Psoas muscle (tissue), 8 donors: Measurements from ENCODE around the gene SLC8A2. TPM values are rescaled to one million over a fixed set of nuclear protein-coding genes. Genes with fewer than 3 reads are reported as not detected.

Source experiments
- ATAC-seq, 4 donors: fragments of 200-7000 bp; cut with Tn5 transposase; one replicate each; pipeline ENCODE4 v1.9.1; 2020; ENCODE audit warnings: moderate library complexity in 3 of 4, mild to moderate bottlenecking in 2 of 4
- DNase-seq, 2 donors: peaks; one replicate each; pipeline ENCODE4 v3.0.0-alpha.2; 2020
- H3K27ac ChIP-seq: fragments of 200-600 bp; one replicate; pipeline ENCODE4 v1.8.0; 2022
- H3K27me3 ChIP-seq, 3 donors: fragments of 200-600 bp in 1 of 3; one replicate each; pipeline versions ENCODE4 v1.6.1 to v1.8.0; 2013 to 2022; ENCODE audit warnings: low read length in 2 of 3, mild to moderate bottlenecking in 2 of 3, moderate library complexity in 1 of 3; ENCODE audit not compliant: insufficient read depth in 3 of 3
- H3K36me3 ChIP-seq, 2 donors: fragments of 200-600 bp in 1 of 2; one replicate each; pipeline versions ENCODE4 v1.6.1 to v1.8.0; 2013 to 2022; ENCODE audit warnings: low read depth in 1 of 2, mild to moderate bottlenecking in 1 of 2, moderate library complexity in 1 of 2; ENCODE audit not compliant: insufficient read depth in 1 of 2
- H3K4me1 ChIP-seq: fragments of 200-600 bp; one replicate; pipeline ENCODE4 v1.8.0; 2022
- H3K4me3 ChIP-seq: fragments of 200-600 bp; one replicate; pipeline ENCODE4 v1.8.0; 2022; ENCODE audit warnings: mild to moderate bottlenecking
- H3K9me3 ChIP-seq: fragments of 200-600 bp; one replicate; pipeline ENCODE4 v1.8.0; 2022
- WGBS, 3 donors: extraction: QIAGEN DNeasy Blood & Tissue Kit; methylation state at CpG; one replicate each; pipeline versions ENCODE4 v1.1.6 to v1.1.7; 2013; 5-methylcytosine and 5-hydroxymethylcytosine counted together
- intact Hi-C, 2 donors: fragments of 100-400 bp; cut with DNase I; formaldehyde crosslinking; loops; one replicate each; pipeline versions ENCODE4 v1.11.0 to v1.14.2; 2022
- polyA plus RNA-seq, 3 donors: library from polyadenylated mRNA; stranded (reverse); fragments of 200-250 nt; gene quantifications; one replicate each; pipeline ENCODE4 v1.2.3, GENCODE V29; 2013
- total RNA-seq, 4 donors: library from RNA; stranded (reverse); fragmentation: NEBNext Ultra II Directional in 2 of 4; extraction: Animal tissue kit (Norgen Biotek cat#: 25700) in 2 of 4; gene quantifications; one replicate each; pipeline versions ENCODE4 v1.2.1 to v1.2.4, GENCODE V29; 2021 to 2023
- TF ChIP-seq, protein P1 (sequence below): fragments of 200-600 bp; IDR thresholded peaks from one replicate; pipeline ENCODE4 v1.8.0; 2022; ENCODE audit warnings: antibody characterized with exemption
- donor health status: healthy with polysubstance abuse.
- donor health status: DM: no; HTN: no; CAD: no; lungs with moderate emphysema.
- donor health status: Bipolar disorder and iron deficiency.
- donor health status: healthy.
- donor health status: DM: yes; HTN: yes; CAD: no.
- donor health status: DM: no; HTN: no; CAD: no.
- donor health status: DM: no; HTN: no; CAD: no.
- donor health status: DM: yes; HTN: yes; CAD: no.

SLC8A2 gene
- total and polyA plus RNA-seq, 7 donors: 0.12 to 0.54 (median 0.19) TPM; not detected in 1

DNA sequence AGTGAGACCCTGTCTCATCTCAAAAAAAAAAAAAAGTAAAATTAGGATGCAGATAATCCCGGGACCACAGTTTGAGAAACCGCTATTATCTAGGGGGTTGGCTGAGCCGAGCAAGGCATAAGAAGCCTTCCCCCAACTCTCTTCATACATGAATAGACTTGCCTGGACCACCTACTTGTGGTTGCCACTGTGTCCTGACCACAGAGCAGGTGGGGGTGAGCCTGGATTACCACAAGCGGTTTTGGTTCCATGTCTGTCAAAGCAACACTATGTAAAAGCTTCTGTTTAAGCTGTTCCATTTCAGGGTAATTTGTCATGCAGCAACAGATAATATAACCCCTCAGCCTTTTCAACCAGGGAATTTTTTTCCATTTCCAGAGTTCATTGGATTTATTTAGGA lies 46.4 kb upstream of the SLC8A2 start:
- no peaks in the 10 kb centered on the region for H3K9me3 ChIP-seq
- no peaks in the 10 kb centered on the region for H3K36me3 ChIP-seq
- intact Hi-C loops: loop anchor here (2.0 to 10.0 kb wide), 2 partner anchors 81 to 187 kb away; no protein-coding TSS in a partner anchor
- DNase-seq: peak in 1 of 2 donors; percentile 26
- H3K4me3 ChIP-seq: no peak overlapping the region
- H3K27me3 ChIP-seq: peaks cover 0 to 2% (median 0%) of the 10 kb centered on the region in 3 donors
- peaks cover 10% of the 10 kb centered on the region for H3K4me1 ChIP-seq
- TF ChIP-seq, protein P1, sequence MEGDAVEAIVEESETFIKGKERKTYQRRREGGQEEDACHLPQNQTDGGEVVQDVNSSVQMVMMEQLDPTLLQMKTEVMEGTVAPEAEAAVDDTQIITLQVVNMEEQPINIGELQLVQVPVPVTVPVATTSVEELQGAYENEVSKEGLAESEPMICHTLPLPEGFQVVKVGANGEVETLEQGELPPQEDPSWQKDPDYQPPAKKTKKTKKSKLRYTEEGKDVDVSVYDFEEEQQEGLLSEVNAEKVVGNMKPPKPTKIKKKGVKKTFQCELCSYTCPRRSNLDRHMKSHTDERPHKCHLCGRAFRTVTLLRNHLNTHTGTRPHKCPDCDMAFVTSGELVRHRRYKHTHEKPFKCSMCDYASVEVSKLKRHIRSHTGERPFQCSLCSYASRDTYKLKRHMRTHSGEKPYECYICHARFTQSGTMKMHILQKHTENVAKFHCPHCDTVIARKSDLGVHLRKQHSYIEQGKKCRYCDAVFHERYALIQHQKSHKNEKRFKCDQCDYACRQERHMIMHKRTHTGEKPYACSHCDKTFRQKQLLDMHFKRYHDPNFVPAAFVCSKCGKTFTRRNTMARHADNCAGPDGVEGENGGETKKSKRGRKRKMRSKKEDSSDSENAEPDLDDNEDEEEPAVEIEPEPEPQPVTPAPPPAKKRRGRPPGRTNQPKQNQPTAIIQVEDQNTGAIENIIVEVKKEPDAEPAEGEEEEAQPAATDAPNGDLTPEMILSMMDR: no peak
- ATAC-seq: no peak
- no peak overlapping the region for H3K27ac ChIP-seq
- 23 to 54% (median 24%) methylated on average over 4 of the region's 4 CpGs for WGBS, 3 donors

DNA sequence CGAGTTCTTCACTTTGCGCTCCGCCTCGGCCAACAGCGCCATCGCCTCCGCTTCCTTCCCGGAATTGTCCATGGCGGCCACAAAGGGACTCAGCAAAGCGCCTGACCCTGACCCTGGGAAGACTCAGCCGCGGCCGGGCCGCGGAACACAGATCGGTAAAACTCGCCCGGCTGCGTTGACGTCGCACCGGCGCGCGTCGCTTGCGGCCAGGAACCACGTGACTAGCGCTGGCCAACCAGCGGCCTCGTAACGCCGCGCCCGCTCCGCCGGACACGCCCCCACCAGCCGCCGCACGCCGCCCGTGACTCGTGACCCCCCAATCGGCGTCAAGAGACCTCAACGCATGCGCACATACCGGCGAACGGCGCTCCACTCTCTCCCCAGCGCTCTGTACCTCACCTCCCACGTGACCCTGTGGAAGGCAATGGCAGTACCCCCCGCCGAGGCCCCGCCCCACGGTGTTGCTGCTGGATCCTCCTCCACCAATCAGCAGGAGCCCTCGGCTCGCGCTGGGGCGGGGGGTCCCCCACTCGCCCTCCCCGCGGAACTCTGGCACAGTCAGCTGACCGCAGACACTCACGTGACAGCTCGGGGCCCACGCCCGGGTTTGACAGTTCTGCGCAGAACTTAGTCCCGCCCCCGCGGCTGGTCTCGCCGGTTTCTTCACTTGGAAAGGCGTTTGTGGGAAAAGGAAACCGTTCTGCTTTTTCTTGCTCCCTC lies 43.3 kb upstream of the SLC8A2 start, which contains the start of gene NAPA:
Gene NAPA (minus strand): TSS at position 195 of the 720 bp plus-strand sequence. CDS start 123 bp downstream, at position 72.
- Histone ChIP-seq H3K36me3 (no peaks in the 10 kb centered on the region), H3K4me1 (peaks cover 36% of the 10 kb centered on the region), H3K9me3 (no peaks in the 10 kb centered on the region), H3K27ac (peak within 1 kb of the TSS; percentile 99), H3K4me3 (peak within 1 kb of the TSS; percentile 95), H3K27me3 (no peaks in the 10 kb centered on the region)
- WGBS, 3 donors: 0 to 1% (median 0%) methylated on average over 63 to 78 of the region's 78 CpGs
- intact Hi-C loops: loop anchor here (2.0 to 10.0 kb wide), 5 partner anchors 78 to 190 kb away; no protein-coding TSS in a partner anchor
- DNase-seq (peak; percentile 100), ATAC-seq (peak; percentile 92 to 96 (median 94))
- TF ChIP-seq, protein P1: no peak

DNA sequence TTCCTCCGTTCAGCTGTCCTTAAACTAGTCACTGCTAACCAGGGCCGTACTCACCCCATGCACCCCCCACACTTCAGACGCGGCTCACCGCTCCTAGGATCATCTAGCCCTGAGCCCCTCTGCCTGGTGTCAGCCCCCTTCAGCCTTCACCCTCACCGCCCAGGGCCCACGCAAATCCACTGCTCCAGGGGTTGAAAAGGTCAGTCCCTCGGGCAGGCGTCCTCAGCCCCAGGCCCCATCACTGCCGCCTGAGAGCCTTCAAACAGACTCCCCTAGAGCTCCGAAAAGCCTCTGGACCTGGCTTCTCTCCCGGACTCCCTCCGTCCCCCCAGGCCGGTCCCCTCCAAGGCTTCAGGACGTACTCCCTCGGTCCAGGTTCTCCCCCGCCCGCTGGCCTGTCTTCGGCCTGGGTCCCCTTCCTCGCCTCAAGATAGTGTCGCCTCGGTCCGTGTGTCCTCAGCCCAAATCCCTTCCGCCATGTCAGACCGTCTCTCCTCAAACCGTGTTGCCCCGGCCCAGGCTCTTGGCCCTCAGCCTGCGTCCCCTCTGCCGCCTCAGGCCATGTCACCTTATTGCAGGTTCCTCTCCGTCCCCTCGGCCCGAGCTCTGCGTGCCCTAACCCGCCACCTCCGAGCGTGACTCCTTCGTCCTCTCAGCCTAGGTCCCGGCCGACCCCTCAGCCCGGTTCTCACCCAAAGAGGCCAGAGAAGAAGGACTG lies 42.6 kb upstream of the SLC8A2 start:
- Histone ChIP-seq H3K9me3 (no peaks in the 10 kb centered on the region), H3K4me1 (peaks cover 43% of the 10 kb centered on the region), H3K27ac (peak overlapping the region; percentile 99), H3K36me3 (no peaks in the 10 kb centered on the region), H3K4me3 (peak overlapping the region; percentile 95), H3K27me3 (no peaks in the 10 kb centered on the region)
- TF ChIP-seq, protein P1: no peak
- intact Hi-C loops: loop anchor here (2.0 to 10.0 kb wide), 5 partner anchors 78 to 190 kb away; no protein-coding TSS in a partner anchor
- 2 to 5% (median 3%) methylated on average over 39 to 40 of the region's 40 CpGs for WGBS, 3 donors
- DNase-seq (peak in 1 of 2 donors; percentile 64), ATAC-seq (peak in 1 of 4 donors; percentile 1)

DNA sequence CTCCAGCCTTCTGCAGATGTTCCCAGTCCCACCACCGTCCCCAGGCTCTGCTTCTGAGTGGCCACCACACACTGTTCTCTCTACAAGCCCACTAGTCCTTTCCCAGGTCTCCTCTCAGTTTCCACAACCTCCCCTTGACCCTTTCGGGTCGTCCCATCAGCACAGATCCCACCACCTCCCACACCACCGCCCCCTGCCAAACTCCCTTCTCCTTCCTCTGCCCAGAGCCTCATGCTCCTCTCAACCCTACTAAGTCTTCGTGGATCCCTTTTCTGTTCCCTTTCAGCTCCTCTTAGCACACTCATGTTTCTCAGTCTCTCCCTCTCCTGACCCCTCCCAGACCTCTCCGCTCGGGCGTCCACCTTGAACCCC lies 41.2 kb upstream of the SLC8A2 start:
- TF ChIP-seq, protein P1: no peak
- peak overlapping the region; percentile 99 for H3K27ac ChIP-seq
- peaks cover 57% of the 10 kb centered on the region for H3K4me1 ChIP-seq
- no peaks in the 10 kb centered on the region for H3K9me3 ChIP-seq
- WGBS, 3 donors: 56 to 72% (median 58%) methylated on average over 8 of the region's 8 CpGs
- peak overlapping the region; percentile 95 for H3K4me3 ChIP-seq
- no peaks in the 10 kb centered on the region for H3K27me3 ChIP-seq
- DNase-seq: peak in 1 of 2 donors; percentile 40
- no peaks in the 10 kb centered on the region for H3K36me3 ChIP-seq
- no peak for ATAC-seq
- intact Hi-C loops: loop anchor here (5.0 to 10.0 kb wide), 3 partner anchors 89 to 192 kb away; no protein-coding TSS in a partner anchor
